Measurements from ENCODE around the gene GREM2.

The GREM2 gene

GRCh38 chr1:240609527-240610060 is 2.4 kb downstream of the GREM2 start:
- no peak for DNase-seq

GRCh38 chr1:240608707-240609106 is 3.2 kb downstream of the GREM2 start:
- DNase-seq, result no peak

- no peak for DNase-seq
Observed at GRCh38 chr1:240607006-240607405, 4.9 kb downstream of the GREM2 start.

GRCh38 chr1:240602189-240602588 is 9.8 kb downstream of the GREM2 start:
- no peak for DNase-seq

- no peak for DNase-seq
Observed at GRCh38 chr1:240599830-240600229, 12.1 kb downstream of the GREM2 start.

- DNase-seq, result no peak
Observed at GRCh38 chr1:240599299-240599698, 12.7 kb downstream of the GREM2 start.

GRCh38 chr1:240598216-240599001 is 13.5 kb downstream of the GREM2 start:
- no peak for DNase-seq

GRCh38 chr1:240597153-240597745 is 14.7 kb downstream of the GREM2 start:
- DNase-seq, result no peak

GRCh38 chr1:240595476-240595875 is 16.5 kb downstream of the GREM2 start:
- no peak for DNase-seq

- DNase-seq, result no peak
Observed at GRCh38 chr1:240591564-240591963, 20.4 kb downstream of the GREM2 start.

GRCh38 chr1:240591078-240591477 is 20.9 kb downstream of the GREM2 start:
- no peak for DNase-seq

- no peak for DNase-seq
Observed at GRCh38 chr1:240589585-240590110, 22.3 kb downstream of the GREM2 start.

GRCh38 chr1:240586006-240586405 is 25.9 kb downstream of the GREM2 start:
- no peak for DNase-seq

- no peak for DNase-seq
Observed at GRCh38 chr1:240582953-240583352, 29.0 kb downstream of the GREM2 start.

- DNase-seq, result no peak
Observed at GRCh38 chr1:240579511-240579910, 32.4 kb downstream of the GREM2 start.

GRCh38 chr1:240577095-240577494 is 34.9 kb downstream of the GREM2 start:
- DNase-seq, result no peak

- no peak for DNase-seq
Observed at GRCh38 chr1:240575981-240576662, 35.8 kb downstream of the GREM2 start.

GRCh38 chr1:240572328-240572727 is 39.6 kb downstream of the GREM2 start:
- no peak for DNase-seq

GRCh38 chr1:240571782-240572181 is 40.2 kb downstream of the GREM2 start:
- no peak for DNase-seq

- DNase-seq, result no peak
Observed at GRCh38 chr1:240567066-240567465, 44.9 kb downstream of the GREM2 start.

- no peak for DNase-seq
Observed at GRCh38 chr1:240562779-240563178, 49.2 kb downstream of the GREM2 start.

- peak; percentile 9 for DNase-seq
Observed at GRCh38 chr1:240562111-240562590, 49.8 kb downstream of the GREM2 start.

- DNase-seq, result no peak
Observed at GRCh38 chr1:240559781-240560180, 52.2 kb downstream of the GREM2 start.

Data from NCI-H1092 (cell line).